Adrenal gland (tissue), 12 donors: ENCODE data around the gene BCL2. TPM values are rescaled to one million over a fixed set of nuclear protein-coding genes. Genes with fewer than 3 reads are reported as not detected.

Experiments used
- DNase-seq, 7 donors: peaks; one replicate each; pipeline ENCODE4 v3.0.0-alpha.2; 2019 to 2020
- H3K27ac ChIP-seq, 5 donors: fragments of 200-600 bp; sonication (generic) in 4 of 5; 1 replicate in 3 of 5; 2 replicates in 2 of 5; pipeline versions ENCODE4 v1.5.1 to v1.8.0; 2016 to 2020; ENCODE audit warnings: mild to moderate bottlenecking in 1 of 5
- H3K27me3 ChIP-seq: fragments of 200-600 bp; 2 replicates; pipeline ENCODE4 v1.8.0; 2021
- H3K36me3 ChIP-seq, 2 donors: fragments of 200-600 bp; replicated peaks in 1 of 2; 1 replicate in 1 of 2; 2 replicates in 1 of 2; pipeline versions ENCODE4 v1.5.1 to v1.8.0; 2018 to 2022
- H3K4me1 ChIP-seq, 2 donors: fragments of 200-600 bp; replicated peaks in 1 of 2; 1 replicate in 1 of 2; 2 replicates in 1 of 2; pipeline versions ENCODE4 v1.5.1 to v1.8.0; 2018 to 2021
- H3K4me3 ChIP-seq, 4 donors: fragments of 200-600 bp; sonication (generic) in 3 of 4; one replicate each; pipeline ENCODE4 v1.5.1; 2016 to 2018
- H3K9me3 ChIP-seq, 3 donors: fragments of 200-600 bp; sonication (generic) in 1 of 3; replicated peaks in 1 of 3; 1 replicate in 2 of 3; 2 replicates in 1 of 3; pipeline versions ENCODE4 v1.5.1 to v1.8.0; 2016 to 2021
- CTCF ChIP-seq, 6 experiments: fragments of 450-650 bp in 4 of 6; fragments of 200-600 bp in 2 of 6; sonication (generic) in 1 of 6; IDR thresholded peaks; 1 replicate in 5 of 6; 2 replicates in 1 of 6; pipeline versions ENCODE4 v1.5.1 to v1.8.0; 2016 to 2021; ENCODE audit warnings: antibody characterized with exemption in 6 of 6, mild to moderate bottlenecking in 2 of 6, moderate library complexity in 1 of 6
- POLR2A ChIP-seq, 2 donors: fragments of 450-650 bp; IDR thresholded peaks; one replicate each; pipeline ENCODE4 v1.6.1; 2017; ENCODE audit warnings: antibody characterized with exemption in 2 of 2, mild to moderate bottlenecking in 2 of 2, moderate library complexity in 1 of 2
- WGBS, 4 donors: extraction: QIAGEN DNeasy Blood & Tissue Kit in 2 of 4; methylation state at CpG; one replicate each; pipeline versions ENCODE4 v1.1.5 to v1.1.7; 2013 to 2017; 5-methylcytosine and 5-hydroxymethylcytosine counted together
- intact Hi-C, 2 donors: fragments of 100-400 bp; cut with DNase I; formaldehyde crosslinking; loops; one replicate each; pipeline versions ENCODE4 v1.14.1 to v1.15.0; 2022 to 2023
- polyA plus RNA-seq, 3 donors: library from polyadenylated mRNA; stranded (reverse); fragments of 200-250 nt in 2 of 3; fragments of 350-450 nt in 1 of 3; fragmentation: Illumina TruSeq in 1 of 3; extraction: RNeasy Lipid Tissue Mini Kit (QIAGEN cat#74804) in 1 of 3; gene quantifications; one replicate each; pipeline ENCODE4 v1.2.3, GENCODE V29; 2013 to 2014
- total RNA-seq, 9 donors: library from RNA; depleted of rRNA in 4 of 9; stranded (reverse); fragments of >200 nt in 4 of 9; fragments of 120-200 nt in 1 of 9; fragmentation: NEBNext Ultra II Directional in 1 of 9; extraction: Animal tissue kit (Norgen Biotek cat#: 25700) in 1 of 9; gene quantifications; one replicate each; pipeline versions ENCODE4 v1.1.0 to v1.2.4, GENCODE V29; 2013 to 2023
- donor health status: healthy with polysubstance abuse.
- donor health status: Bipolar disorder and iron deficiency.
- donor health status: DM: yes; HTN: yes; CAD: no.
- donor health status: DM: no; HTN: no; CAD: no.
- donor health status: DM: no; HTN: no; CAD: no.
- donor health status: DM: yes; HTN: yes; CAD: no.

The BCL2 gene
- total and polyA plus RNA-seq, 12 donors = 0.85 to 7.7 (median 3.4) TPM

DNA sequence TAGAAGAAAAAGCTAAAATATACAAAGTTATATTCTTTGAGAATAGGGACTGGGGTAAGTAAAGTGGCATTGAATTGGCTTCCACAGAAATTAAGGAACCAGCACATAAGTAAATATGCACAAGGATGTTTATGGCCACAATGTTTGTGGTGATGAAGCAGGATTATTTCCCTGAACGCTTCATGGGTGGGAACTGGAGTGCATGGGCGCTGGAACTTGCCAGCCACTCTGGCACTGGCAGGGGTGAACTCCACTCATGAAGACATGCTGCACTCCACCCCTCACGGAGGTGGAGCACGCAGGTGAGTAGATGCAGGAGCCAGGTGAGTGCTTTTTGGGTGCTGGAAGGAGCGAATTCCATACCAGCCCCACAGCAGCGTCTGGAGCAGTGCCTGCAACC, 94.1 kb downstream of the BCL2 start:
- 70 to 93% (median 86%) methylated on average over 5 to 6 of the region's 6 CpGs for WGBS, 4 donors
- H3K9me3 ChIP-seq = no peaks in the 10 kb centered on the region
- no peak overlapping the region for H3K27ac ChIP-seq
- no peaks in the 10 kb centered on the region for H3K36me3 ChIP-seq
- no peak overlapping the region for H3K4me3 ChIP-seq
- H3K27me3 ChIP-seq = no peaks in the 10 kb centered on the region
- TF ChIP-seq POLR2A (IDR thresholded peaks at IDR 0.05) (no peak), CTCF (IDR thresholded peaks at IDR 0.05) (no peak)
- H3K4me1 ChIP-seq = peaks cover 0 to 12% of the 10 kb centered on the region in 2 donors
- intact Hi-C loops = no loop called here
- DNase-seq = no peak

DNA sequence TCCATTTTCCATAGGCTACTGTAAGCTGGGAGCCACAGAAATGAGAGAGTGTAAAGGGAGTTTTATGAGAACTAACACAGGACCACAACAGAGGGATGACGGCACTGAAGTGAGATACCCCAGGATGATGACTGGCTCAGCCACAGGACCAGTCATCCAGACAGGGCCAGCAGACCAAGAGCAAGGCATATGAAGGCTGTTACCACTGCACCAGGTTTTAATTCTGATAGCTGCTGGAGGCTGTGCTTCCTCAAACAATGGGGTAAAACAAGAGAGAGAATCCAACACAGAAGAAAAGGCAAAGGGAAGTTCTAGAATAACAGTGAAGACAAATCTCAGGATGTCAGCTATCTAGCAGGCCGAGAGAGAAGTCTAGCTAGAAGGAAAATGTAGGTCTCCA, 94.9 kb downstream of the BCL2 start:
- Histone ChIP-seq H3K4me3 (no peak overlapping the region), H3K4me1 (peaks cover 0 to 4% of the 10 kb centered on the region in 2 donors), H3K9me3 (no peaks in the 10 kb centered on the region), H3K27ac (no peak overlapping the region), H3K36me3 (no peaks in the 10 kb centered on the region), H3K27me3 (no peaks in the 10 kb centered on the region)
- TF ChIP-seq CTCF (IDR thresholded peaks at IDR 0.05) (no peak), POLR2A (IDR thresholded peaks at IDR 0.05) (no peak)
- intact Hi-C loops = no loop called here
- DNase-seq = no peak
- WGBS, 4 donors = 74 to 89% (median 80%) methylated on average over 2 of the region's 2 CpGs

- H3K4me3 ChIP-seq = no peak overlapping the region
- no peaks in the 10 kb centered on the region for H3K36me3 ChIP-seq
- TF ChIP-seq POLR2A (IDR thresholded peaks at IDR 0.05) (no peak), CTCF (IDR thresholded peaks at IDR 0.05) (no peak)
- no peaks in the 10 kb centered on the region for H3K4me1 ChIP-seq
- 68 to 81% (median 73%) methylated on average over 2 of the region's 2 CpGs for WGBS, 4 donors
- DNase-seq = no peak
- no peaks in the 10 kb centered on the region for H3K9me3 ChIP-seq
- H3K27ac ChIP-seq = no peak overlapping the region
- intact Hi-C loops = no loop called here
- H3K27me3 ChIP-seq = no peaks in the 10 kb centered on the region
Observed at GRCh38 chr18:63223837-63224236, 95.7 kb downstream of the BCL2 start.

GRCh38 chr18:63220903-63221302, 98.7 kb downstream of the BCL2 start:
- no peaks in the 10 kb centered on the region for H3K36me3 ChIP-seq
- WGBS, 4 donors = 45 to 50% (median 46%) methylated on average over 2 of the region's 2 CpGs

More at GRCh38 chr18:63220903-63221302, 98.7 kb downstream of the BCL2 start:
- no peak for TF ChIP-seq POLR2A (IDR thresholded peaks at IDR 0.05)
- no peak for TF ChIP-seq CTCF (IDR thresholded peaks at IDR 0.05)
- no peaks in the 10 kb centered on the region for H3K27me3 ChIP-seq
- no peak overlapping the region for H3K27ac ChIP-seq
- no peaks in the 10 kb centered on the region for H3K9me3 ChIP-seq
- H3K4me3 ChIP-seq = no peak overlapping the region
- no peaks in the 10 kb centered on the region for H3K4me1 ChIP-seq
- intact Hi-C loops = no loop called here
- no peak for DNase-seq
